Liver (tissue), 9 donors: Measurements from ENCODE around the gene ITGB2. TPM values are rescaled to one million over a fixed set of nuclear protein-coding genes. Genes with fewer than 3 reads are reported as not detected.

Experiments used
- DNase-seq: peaks from one replicate; pipeline ENCODE4 v3.0.0-alpha.2; 2017; ENCODE audit warnings: low spot score
- H3K27ac ChIP-seq, 2 donors: one replicate each; pipeline ENCODE4 v1.7.0; 2013; ENCODE audit warnings: inconsistent platforms in 2 of 2, low read length in 2 of 2, control low read depth in 1 of 2, low read depth in 1 of 2, mild to moderate bottlenecking in 1 of 2
- H3K27me3 ChIP-seq, 4 donors: one replicate each; pipeline versions ENCODE4 v1.6.1 to v1.7.0; 2013; ENCODE audit warnings: low read length in 3 of 4, inconsistent platforms in 1 of 4, mild to moderate bottlenecking in 1 of 4, moderate library complexity in 1 of 4; ENCODE audit not compliant: control insufficient read depth in 4 of 4, insufficient read depth in 4 of 4
- H3K36me3 ChIP-seq, 4 donors: one replicate each; pipeline versions ENCODE4 v1.6.1 to v1.7.0; 2013; ENCODE audit warnings: low read length in 3 of 4, mild to moderate bottlenecking in 3 of 4, low read depth in 1 of 4, moderate library complexity in 1 of 4; ENCODE audit not compliant: control insufficient read depth in 4 of 4, insufficient read depth in 3 of 4
- H3K4me1 ChIP-seq, 4 donors: one replicate each; pipeline versions ENCODE4 v1.6.1 to v1.7.0; 2013; ENCODE audit warnings: low read length in 3 of 4, mild to moderate bottlenecking in 3 of 4, moderate library complexity in 1 of 4; ENCODE audit not compliant: control insufficient read depth in 4 of 4, insufficient read depth in 4 of 4
- H3K4me3 ChIP-seq, 3 donors: one replicate each; pipeline versions ENCODE4 v1.6.1 to v1.7.0; 2013; ENCODE audit warnings: low read length in 3 of 3, control low read depth in 1 of 3, low read depth in 1 of 3, mild to moderate bottlenecking in 1 of 3
- H3K9ac ChIP-seq, 2 donors: one replicate each; pipeline ENCODE4 v1.7.0; 2013; ENCODE audit warnings: low read length in 2 of 2, mild to moderate bottlenecking in 2 of 2, moderate library complexity in 2 of 2, control low read depth in 1 of 2, low read depth in 1 of 2
- H3K9me3 ChIP-seq, 4 donors: one replicate each; pipeline versions ENCODE4 v1.6.1 to v1.7.0; 2013; ENCODE audit warnings: low read length in 3 of 4; ENCODE audit not compliant: control insufficient read depth in 4 of 4
- FOXA1 ChIP-seq: IDR thresholded peaks from 2 replicates; pipeline ENCODE4 v1.6.1; 2016; ENCODE audit warnings: antibody characterized with exemption
- FOXA2 ChIP-seq: IDR thresholded peaks from 2 replicates; pipeline ENCODE4 v1.6.1; 2016; ENCODE audit warnings: antibody characterized with exemption
- HNF4A ChIP-seq, 2 donors: conservative IDR thresholded peaks; 2 replicates each; pipeline ENCODE4 v1.6.1; 2016; ENCODE audit warnings: antibody characterized with exemption in 2 of 2, mild to moderate bottlenecking in 2 of 2
- HNF4G ChIP-seq: IDR thresholded peaks from 2 replicates; pipeline ENCODE4 v1.6.1; 2016; ENCODE audit warnings: antibody characterized with exemption
- JUND ChIP-seq, 2 donors: IDR thresholded peaks; 2 replicates each; pipeline ENCODE4 v1.6.1; 2016; ENCODE audit warnings: antibody characterized with exemption in 2 of 2
- NR2F2 ChIP-seq: IDR thresholded peaks from 2 replicates; pipeline ENCODE4 v1.6.1; 2016; ENCODE audit warnings: antibody characterized with exemption
- RAD21 ChIP-seq, 2 donors: IDR thresholded peaks; 2 replicates each; pipeline ENCODE4 v1.6.1; 2016; ENCODE audit warnings: antibody characterized with exemption in 2 of 2, mild to moderate bottlenecking in 2 of 2
- RXRA ChIP-seq, 2 donors: IDR thresholded peaks; 2 replicates each; pipeline ENCODE4 v1.6.1; 2017 to 2018; ENCODE audit warnings: antibody characterized with exemption in 2 of 2, mild to moderate bottlenecking in 1 of 2
- SP1 ChIP-seq: IDR thresholded peaks from 2 replicates; pipeline ENCODE4 v1.6.1; 2018; ENCODE audit warnings: antibody characterized with exemption, mild to moderate bottlenecking
- TAF1 ChIP-seq: conservative IDR thresholded peaks from 2 replicates; pipeline ENCODE4 v1.6.1; 2016; ENCODE audit warnings: antibody characterized with exemption, mild to moderate bottlenecking
- YY1 ChIP-seq: IDR thresholded peaks from 2 replicates; pipeline ENCODE4 v1.6.1; 2016; ENCODE audit warnings: antibody characterized with exemption, mild to moderate bottlenecking
- WGBS: extraction: QIAGEN DNeasy Blood & Tissue Kit; methylation state at CpG from one replicate; pipeline ENCODE4 v1.1.7; 2013; 5-methylcytosine and 5-hydroxymethylcytosine counted together
- polyA plus RNA-seq, 2 donors: library from polyadenylated mRNA; stranded (reverse) in 1 of 2; unstranded in 1 of 2; fragments of 200-250 nt in 1 of 2; fragments of >200 nt in 1 of 2; fragmentation: Nextera tagmentation in 1 of 2; extraction: Ambion mirVana in 1 of 2; gene quantifications; one replicate each; pipeline versions ENCODE4 v1.2.1 to v1.2.3, GENCODE V29; 2013 to 2015
- total RNA-seq, 2 donors: library from RNA; depleted of rRNA; stranded (reverse); fragments of >200 nt; gene quantifications; one replicate each; pipeline ENCODE4 v1.2.3, GENCODE V29; 2014
- TF ChIP-seq, protein P1 (sequence below): IDR thresholded peaks from 2 replicates; pipeline ENCODE4 v1.6.1; 2016; ENCODE audit warnings: antibody characterized with exemption, mild to moderate bottlenecking
- TF ChIP-seq, protein P2 (sequence below): IDR thresholded peaks from 2 replicates; pipeline ENCODE4 v1.6.1; 2016; ENCODE audit warnings: antibody characterized with exemption
- TF ChIP-seq, protein P3 (sequence below): fragments of 150-350 bp; IDR thresholded peaks from 2 replicates; pipeline ENCODE4 v1.5.1; 2017; ENCODE audit warnings: improper control_type of control experiment, low read depth, low read length; ENCODE audit not compliant: missing input control
- TF ChIP-seq, protein P4 (sequence below): IDR thresholded peaks from 2 replicates; pipeline ENCODE4 v1.6.1; 2016; ENCODE audit warnings: antibody characterized with exemption
- donor health status: healthy.
- donor health status: healthy.
- donor health status: healthy.
- donor health status: healthy.
- donor health status: healthy.

The ITGB2 gene
- total and polyA plus RNA-seq, 4 donors: 9.6 to 50.6 (median 28.7) TPM

DNA sequence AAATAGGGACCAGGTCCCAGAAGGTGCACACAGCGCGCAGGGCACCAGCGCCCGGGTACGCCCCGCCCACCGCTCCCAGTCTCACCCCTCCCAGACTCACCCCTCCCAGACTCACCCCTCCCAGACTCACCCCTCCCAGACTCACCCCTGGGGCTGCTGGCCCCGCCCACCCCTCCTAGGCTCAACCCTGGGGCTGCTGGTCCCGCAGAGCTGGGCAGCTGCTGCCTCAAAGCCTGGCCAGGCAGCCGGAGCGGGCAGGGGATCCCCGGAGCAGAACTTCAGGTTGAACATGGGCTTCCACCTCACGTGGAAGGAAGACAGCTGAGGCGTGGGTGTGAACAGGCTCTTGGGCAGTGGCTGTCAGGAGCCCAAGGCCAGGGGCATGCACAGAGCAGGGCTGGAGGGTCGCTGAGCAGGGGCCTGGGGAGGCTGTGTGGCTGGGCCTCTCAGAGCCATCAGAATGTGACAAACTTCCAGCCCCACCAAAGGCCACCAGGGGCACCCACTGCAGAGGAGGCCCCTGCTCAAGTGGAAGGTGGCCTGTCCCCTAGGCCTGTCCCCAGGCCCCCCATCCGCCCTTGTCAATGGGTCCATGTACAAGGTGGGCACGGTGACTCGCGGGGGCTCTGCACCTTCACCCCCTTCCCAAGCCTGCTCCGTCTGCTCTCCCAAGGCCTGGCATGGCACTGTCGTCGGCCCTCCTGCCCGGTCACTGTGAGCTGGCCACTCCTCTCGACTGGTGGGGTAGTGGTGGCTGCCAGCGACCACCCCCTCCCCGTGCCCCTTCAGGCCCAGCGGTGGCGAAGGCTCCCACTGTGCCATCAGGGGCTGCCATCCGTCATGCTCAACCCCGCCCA, 82.4 kb downstream of the ITGB2 start:
- H3K27me3 ChIP-seq: no peaks in the 10 kb centered on the region
- TF ChIP-seq JUND (IDR thresholded peaks at IDR 0.05) (no peak), TAF1 (no peak), FOXA2 (no peak), HNF4G (no peak), RXRA (IDR thresholded peaks at IDR 0.05) (no peak), SP1 (no peak)
- TF ChIP-seq, protein P1, sequence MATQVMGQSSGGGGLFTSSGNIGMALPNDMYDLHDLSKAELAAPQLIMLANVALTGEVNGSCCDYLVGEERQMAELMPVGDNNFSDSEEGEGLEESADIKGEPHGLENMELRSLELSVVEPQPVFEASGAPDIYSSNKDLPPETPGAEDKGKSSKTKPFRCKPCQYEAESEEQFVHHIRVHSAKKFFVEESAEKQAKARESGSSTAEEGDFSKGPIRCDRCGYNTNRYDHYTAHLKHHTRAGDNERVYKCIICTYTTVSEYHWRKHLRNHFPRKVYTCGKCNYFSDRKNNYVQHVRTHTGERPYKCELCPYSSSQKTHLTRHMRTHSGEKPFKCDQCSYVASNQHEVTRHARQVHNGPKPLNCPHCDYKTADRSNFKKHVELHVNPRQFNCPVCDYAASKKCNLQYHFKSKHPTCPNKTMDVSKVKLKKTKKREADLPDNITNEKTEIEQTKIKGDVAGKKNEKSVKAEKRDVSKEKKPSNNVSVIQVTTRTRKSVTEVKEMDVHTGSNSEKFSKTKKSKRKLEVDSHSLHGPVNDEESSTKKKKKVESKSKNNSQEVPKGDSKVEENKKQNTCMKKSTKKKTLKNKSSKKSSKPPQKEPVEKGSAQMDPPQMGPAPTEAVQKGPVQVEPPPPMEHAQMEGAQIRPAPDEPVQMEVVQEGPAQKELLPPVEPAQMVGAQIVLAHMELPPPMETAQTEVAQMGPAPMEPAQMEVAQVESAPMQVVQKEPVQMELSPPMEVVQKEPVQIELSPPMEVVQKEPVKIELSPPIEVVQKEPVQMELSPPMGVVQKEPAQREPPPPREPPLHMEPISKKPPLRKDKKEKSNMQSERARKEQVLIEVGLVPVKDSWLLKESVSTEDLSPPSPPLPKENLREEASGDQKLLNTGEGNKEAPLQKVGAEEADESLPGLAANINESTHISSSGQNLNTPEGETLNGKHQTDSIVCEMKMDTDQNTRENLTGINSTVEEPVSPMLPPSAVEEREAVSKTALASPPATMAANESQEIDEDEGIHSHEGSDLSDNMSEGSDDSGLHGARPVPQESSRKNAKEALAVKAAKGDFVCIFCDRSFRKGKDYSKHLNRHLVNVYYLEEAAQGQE: no peak
- H3K9me3 ChIP-seq: no peaks in the 10 kb centered on the region
- H3K9ac ChIP-seq: no peak overlapping the region
- H3K4me3 ChIP-seq: no peak overlapping the region
- H3K36me3 ChIP-seq: no peaks in the 10 kb centered on the region
- H3K27ac ChIP-seq: no peak overlapping the region
- DNase-seq: no peak
- WGBS: 86% methylated on average over 30 of the region's 30 CpGs
- no peaks in the 10 kb centered on the region for H3K4me1 ChIP-seq

DNA sequence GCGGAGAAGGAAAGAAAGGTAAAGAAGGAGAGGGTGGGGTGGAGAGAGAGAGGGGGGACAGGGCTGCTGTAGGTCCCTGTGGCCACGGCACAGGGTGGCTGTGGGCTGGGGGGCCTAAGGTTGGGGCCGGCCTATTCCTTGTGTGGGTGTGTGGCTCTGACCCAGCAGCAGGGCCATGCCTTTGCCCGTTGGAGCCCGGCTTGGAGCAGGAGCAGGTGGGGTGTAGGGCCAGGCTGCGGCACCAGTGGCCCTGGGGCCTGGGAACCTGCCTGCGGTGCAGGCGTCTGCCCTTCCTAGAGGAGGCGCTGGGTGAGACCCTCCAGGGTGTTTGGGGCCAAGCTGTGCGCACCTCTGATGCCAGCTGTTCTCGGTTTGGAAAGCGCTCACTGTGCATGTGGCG, 83.2 kb downstream of the ITGB2 start:
- WGBS: 94% methylated on average over 13 of the region's 13 CpGs
- Histone ChIP-seq H3K36me3 (no peaks in the 10 kb centered on the region), H3K27ac (no peak overlapping the region), H3K27me3 (no peaks in the 10 kb centered on the region), H3K4me1 (no peaks in the 10 kb centered on the region), H3K4me3 (no peak overlapping the region), H3K9ac (no peak overlapping the region), H3K9me3 (no peaks in the 10 kb centered on the region)
- TF ChIP-seq YY1 (no peak), RXRA (IDR thresholded peaks at IDR 0.05) (no peak), HNF4A (conservative IDR thresholded peaks at IDR 0.05) (no peak), NR2F2 (no peak), SP1 (no peak), FOXA1 (no peak), FOXA2 (no peak), JUND (IDR thresholded peaks at IDR 0.05) (no peak), RAD21 (IDR thresholded peaks at IDR 0.05) (no peak)
- TF ChIP-seq, protein P2, sequence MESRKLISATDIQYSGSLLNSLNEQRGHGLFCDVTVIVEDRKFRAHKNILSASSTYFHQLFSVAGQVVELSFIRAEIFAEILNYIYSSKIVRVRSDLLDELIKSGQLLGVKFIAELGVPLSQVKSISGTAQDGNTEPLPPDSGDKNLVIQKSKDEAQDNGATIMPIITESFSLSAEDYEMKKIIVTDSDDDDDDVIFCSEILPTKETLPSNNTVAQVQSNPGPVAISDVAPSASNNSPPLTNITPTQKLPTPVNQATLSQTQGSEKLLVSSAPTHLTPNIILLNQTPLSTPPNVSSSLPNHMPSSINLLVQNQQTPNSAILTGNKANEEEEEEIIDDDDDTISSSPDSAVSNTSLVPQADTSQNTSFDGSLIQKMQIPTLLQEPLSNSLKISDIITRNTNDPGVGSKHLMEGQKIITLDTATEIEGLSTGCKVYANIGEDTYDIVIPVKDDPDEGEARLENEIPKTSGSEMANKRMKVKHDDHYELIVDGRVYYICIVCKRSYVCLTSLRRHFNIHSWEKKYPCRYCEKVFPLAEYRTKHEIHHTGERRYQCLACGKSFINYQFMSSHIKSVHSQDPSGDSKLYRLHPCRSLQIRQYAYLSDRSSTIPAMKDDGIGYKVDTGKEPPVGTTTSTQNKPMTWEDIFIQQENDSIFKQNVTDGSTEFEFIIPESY: no peak
- TF ChIP-seq, protein P3, sequence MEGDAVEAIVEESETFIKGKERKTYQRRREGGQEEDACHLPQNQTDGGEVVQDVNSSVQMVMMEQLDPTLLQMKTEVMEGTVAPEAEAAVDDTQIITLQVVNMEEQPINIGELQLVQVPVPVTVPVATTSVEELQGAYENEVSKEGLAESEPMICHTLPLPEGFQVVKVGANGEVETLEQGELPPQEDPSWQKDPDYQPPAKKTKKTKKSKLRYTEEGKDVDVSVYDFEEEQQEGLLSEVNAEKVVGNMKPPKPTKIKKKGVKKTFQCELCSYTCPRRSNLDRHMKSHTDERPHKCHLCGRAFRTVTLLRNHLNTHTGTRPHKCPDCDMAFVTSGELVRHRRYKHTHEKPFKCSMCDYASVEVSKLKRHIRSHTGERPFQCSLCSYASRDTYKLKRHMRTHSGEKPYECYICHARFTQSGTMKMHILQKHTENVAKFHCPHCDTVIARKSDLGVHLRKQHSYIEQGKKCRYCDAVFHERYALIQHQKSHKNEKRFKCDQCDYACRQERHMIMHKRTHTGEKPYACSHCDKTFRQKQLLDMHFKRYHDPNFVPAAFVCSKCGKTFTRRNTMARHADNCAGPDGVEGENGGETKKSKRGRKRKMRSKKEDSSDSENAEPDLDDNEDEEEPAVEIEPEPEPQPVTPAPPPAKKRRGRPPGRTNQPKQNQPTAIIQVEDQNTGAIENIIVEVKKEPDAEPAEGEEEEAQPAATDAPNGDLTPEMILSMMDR: no peak
- TF ChIP-seq, protein P4, sequence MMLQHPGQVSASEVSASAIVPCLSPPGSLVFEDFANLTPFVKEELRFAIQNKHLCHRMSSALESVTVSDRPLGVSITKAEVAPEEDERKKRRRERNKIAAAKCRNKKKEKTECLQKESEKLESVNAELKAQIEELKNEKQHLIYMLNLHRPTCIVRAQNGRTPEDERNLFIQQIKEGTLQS: no peak
- DNase-seq: no peak
